HL-60 (cell line): Measurements from ENCODE around the gene SDF4.

Source experiments
- REST ChIP-seq: IDR thresholded peaks from 2 replicates; pipeline ENCODE4 v1.6.1; 2012; ENCODE audit warnings: low read depth; ENCODE audit not compliant: insufficient replicate concordance
- TF ChIP-seq, protein P1 (sequence below): IDR thresholded peaks from one replicate; pipeline ENCODE4 v1.5.1; 2011; ENCODE audit warnings: low read length, control low read depth, inconsistent platforms; ENCODE audit not compliant: insufficient read depth

GRCh38 chr1:1179346-1179982 lies 52.3 kb downstream of the SDF4 start:
- TF ChIP-seq, protein P1, sequence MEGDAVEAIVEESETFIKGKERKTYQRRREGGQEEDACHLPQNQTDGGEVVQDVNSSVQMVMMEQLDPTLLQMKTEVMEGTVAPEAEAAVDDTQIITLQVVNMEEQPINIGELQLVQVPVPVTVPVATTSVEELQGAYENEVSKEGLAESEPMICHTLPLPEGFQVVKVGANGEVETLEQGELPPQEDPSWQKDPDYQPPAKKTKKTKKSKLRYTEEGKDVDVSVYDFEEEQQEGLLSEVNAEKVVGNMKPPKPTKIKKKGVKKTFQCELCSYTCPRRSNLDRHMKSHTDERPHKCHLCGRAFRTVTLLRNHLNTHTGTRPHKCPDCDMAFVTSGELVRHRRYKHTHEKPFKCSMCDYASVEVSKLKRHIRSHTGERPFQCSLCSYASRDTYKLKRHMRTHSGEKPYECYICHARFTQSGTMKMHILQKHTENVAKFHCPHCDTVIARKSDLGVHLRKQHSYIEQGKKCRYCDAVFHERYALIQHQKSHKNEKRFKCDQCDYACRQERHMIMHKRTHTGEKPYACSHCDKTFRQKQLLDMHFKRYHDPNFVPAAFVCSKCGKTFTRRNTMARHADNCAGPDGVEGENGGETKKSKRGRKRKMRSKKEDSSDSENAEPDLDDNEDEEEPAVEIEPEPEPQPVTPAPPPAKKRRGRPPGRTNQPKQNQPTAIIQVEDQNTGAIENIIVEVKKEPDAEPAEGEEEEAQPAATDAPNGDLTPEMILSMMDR: no peak
- TF ChIP-seq REST: no peak
